ENCODE measurements around the gene SYT8. TPM values are rescaled to one million over a fixed set of nuclear protein-coding genes. Genes with fewer than 3 reads are reported as not detected.
"Not testable (repeated sequence)": the region's sequence is repeated elsewhere in the genome, so short reads cannot be mapped to it uniquely, and the experiment has no call there.

Gene SYT8
- total RNA-seq, 3 donors from 2014 or later, result 10.7 to 12.1 TPM; not detected in 1

GRCh38 chr11:1805525-1805924 is 29.3 kb upstream of the SYT8 start:
- no peaks in the 10 kb centered on the region for H3K4me1 ChIP-seq
- DNase-seq (ENCODE audit: low spot score in 2 of 2), result no peak
- no peaks in the 10 kb centered on the region for H3K36me3 ChIP-seq
- no peaks in the 10 kb centered on the region for H3K27me3 ChIP-seq
- TF ChIP-seq POLR2AphosphoS5 (IDR thresholded peaks at IDR 0.05) (no peak), CTCF (IDR thresholded peaks at IDR 0.05) (no peak), POLR2A (IDR thresholded peaks at IDR 0.05) (no peak)
- intact Hi-C loops (cut with DNase I; ENCODE audit: low total_unique reads), result no loop called here
- H3K9me3 ChIP-seq, result no peaks in the 10 kb centered on the region
- H3K27ac ChIP-seq, result no peak overlapping the region
- no peak overlapping the region for H3K4me3 ChIP-seq

- intact Hi-C loops (cut with DNase I; ENCODE audit: low total_unique reads), result no loop called here
- TF ChIP-seq POLR2AphosphoS5 (IDR thresholded peaks at IDR 0.05), result no peak
- TF ChIP-seq POLR2A (IDR thresholded peaks at IDR 0.05), result no peak
- TF ChIP-seq CTCF (IDR thresholded peaks at IDR 0.05), result no peak
- no peaks in the 10 kb centered on the region for H3K27me3 ChIP-seq
Observed at GRCh38 chr11:1807264-1807995, 27.4 kb upstream of the SYT8 start.

GRCh38 chr11:1810761-1811160 is 24.0 kb upstream of the SYT8 start:
- intact Hi-C loops (cut with DNase I; ENCODE audit: low total_unique reads), result no loop called here
- Histone ChIP-seq H3K4me3 (no peak overlapping the region), H3K27me3 (no peaks in the 10 kb centered on the region), H3K36me3 (no peaks in the 10 kb centered on the region), H3K9me3 (no peaks in the 10 kb centered on the region), H3K4me1 (no peaks in the 10 kb centered on the region), H3K27ac (no peak overlapping the region)
- TF ChIP-seq POLR2A (IDR thresholded peaks at IDR 0.05) (no peak), POLR2AphosphoS5 (IDR thresholded peaks at IDR 0.05) (no peak), CTCF (IDR thresholded peaks at IDR 0.05) (no peak)
- DNase-seq (ENCODE audit: low spot score in 2 of 2), result no peak

More at GRCh38 chr11:1807264-1807995, 27.4 kb upstream of the SYT8 start:
- no peaks in the 10 kb centered on the region for H3K36me3 ChIP-seq
- DNase-seq (ENCODE audit: low spot score in 2 of 2), result no peak
- H3K4me1 ChIP-seq, result no peaks in the 10 kb centered on the region
- no peak overlapping the region for H3K27ac ChIP-seq
- H3K9me3 ChIP-seq, result no peaks in the 10 kb centered on the region
- no peak overlapping the region for H3K4me3 ChIP-seq

- Histone ChIP-seq H3K9me3 (no peaks in the 10 kb centered on the region), H3K36me3 (no peaks in the 10 kb centered on the region), H3K27ac (no peak overlapping the region), H3K4me1 (no peaks in the 10 kb centered on the region), H3K4me3 (no peak overlapping the region), H3K27me3 (no peaks in the 10 kb centered on the region)
- intact Hi-C loops (cut with DNase I; ENCODE audit: low total_unique reads), result no loop called here
- no peak for TF ChIP-seq POLR2A (IDR thresholded peaks at IDR 0.05)
- no peak for TF ChIP-seq CTCF (IDR thresholded peaks at IDR 0.05)
- no peak for TF ChIP-seq POLR2AphosphoS5 (IDR thresholded peaks at IDR 0.05)
- no peak for DNase-seq (ENCODE audit: low spot score in 2 of 2)
Observed at GRCh38 chr11:1812274-1812673, 22.5 kb upstream of the SYT8 start.

GRCh38 chr11:1812801-1813200 is 22.0 kb upstream of the SYT8 start:
- Histone ChIP-seq H3K4me1 (no peaks in the 10 kb centered on the region), H3K27ac (no peak overlapping the region), H3K27me3 (no peaks in the 10 kb centered on the region), H3K9me3 (peaks cover 0 to 4% of the 10 kb centered on the region in 2 donors), H3K36me3 (no peaks in the 10 kb centered on the region), H3K4me3 (no peak overlapping the region)
- TF ChIP-seq POLR2AphosphoS5 (IDR thresholded peaks at IDR 0.05) (no peak), POLR2A (IDR thresholded peaks at IDR 0.05) (no peak), CTCF (IDR thresholded peaks at IDR 0.05) (no peak)
- DNase-seq (ENCODE audit: low spot score in 2 of 2), result no peak
- intact Hi-C loops (cut with DNase I; ENCODE audit: low total_unique reads), result no loop called here

GRCh38 chr11:1813356-1813755 is 21.4 kb upstream of the SYT8 start:
- H3K4me3 ChIP-seq; H3K27ac ChIP-seq; H3K9me3 ChIP-seq; H3K4me1 ChIP-seq; DNase-seq (ENCODE audit: low spot score in 2 of 2); H3K27me3 ChIP-seq; H3K36me3 ChIP-seq; intact Hi-C loops (cut with DNase I; ENCODE audit: low total_unique reads): not testable (repeated sequence)

All from breast epithelium (tissue), 4 donors.